ENCODE measurements around the gene ABHD3.

DNA sequence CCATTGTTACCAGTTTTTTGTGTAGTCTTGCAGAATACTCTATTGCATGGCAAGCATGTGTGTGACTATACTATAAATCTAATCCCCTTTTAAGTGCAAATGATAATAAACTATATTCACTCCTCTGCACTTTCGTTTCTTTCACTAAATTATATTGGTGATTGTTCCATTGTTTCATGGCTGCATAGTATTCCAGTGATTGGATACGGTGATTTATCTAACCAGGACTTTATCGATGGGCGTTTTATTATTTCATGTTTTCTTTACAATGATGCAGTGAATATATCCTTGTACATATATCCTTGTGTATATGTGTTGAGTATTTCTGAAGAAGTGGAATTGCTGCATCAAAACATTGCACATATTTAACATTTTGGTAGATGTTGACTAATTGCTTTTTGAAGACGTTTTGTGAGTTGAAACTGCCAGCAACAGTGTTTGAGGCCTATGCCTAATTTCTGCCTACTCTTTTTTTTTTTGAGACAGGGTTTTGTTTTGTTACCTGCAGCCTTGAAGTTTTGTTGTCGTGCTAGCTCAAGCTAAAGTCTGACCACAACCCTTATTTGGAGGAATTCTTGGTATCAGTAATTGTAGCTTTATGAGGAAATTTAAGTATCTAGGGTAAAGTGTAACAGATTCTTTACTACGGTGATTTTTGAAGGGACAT lies 38.7 kb upstream of the ABHD3 start:
- TF ChIP-seq CTCF (IDR thresholded peaks at IDR 0.05; ENCODE audit: extremely low read depth in 1 of 2, insufficient read depth in 1 of 2, low read depth in 1 of 2, low read length in 2 of 2) (no peak), POLR2AphosphoS5 (IDR thresholded peaks at IDR 0.05; ENCODE audit: insufficient read depth, low read depth, low read length) (no peak), POLR2A (IDR thresholded peaks at IDR 0.05; ENCODE audit: low read depth, low read length) (no peak), EZH2 (IDR thresholded peaks at IDR 0.05; ENCODE audit: borderline replicate concordance, low read depth, low read length, severe bottlenecking) (no peak), JUN (IDR thresholded peaks at IDR 0.05; ENCODE audit: borderline replicate concordance, insufficient read depth, insufficient read length, low read depth) (no peak)
- TF ChIP-seq, protein P1, sequence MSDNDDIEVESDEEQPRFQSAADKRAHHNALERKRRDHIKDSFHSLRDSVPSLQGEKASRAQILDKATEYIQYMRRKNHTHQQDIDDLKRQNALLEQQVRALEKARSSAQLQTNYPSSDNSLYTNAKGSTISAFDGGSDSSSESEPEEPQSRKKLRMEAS (IDR thresholded peaks at IDR 0.05; ENCODE audit: insufficient read depth, insufficient read length) = no peak

Data from endothelial cell of umbilical vein (primary cell).